ENCODE measurements around the gene ZNF148.

Gene ZNF148

DNA sequence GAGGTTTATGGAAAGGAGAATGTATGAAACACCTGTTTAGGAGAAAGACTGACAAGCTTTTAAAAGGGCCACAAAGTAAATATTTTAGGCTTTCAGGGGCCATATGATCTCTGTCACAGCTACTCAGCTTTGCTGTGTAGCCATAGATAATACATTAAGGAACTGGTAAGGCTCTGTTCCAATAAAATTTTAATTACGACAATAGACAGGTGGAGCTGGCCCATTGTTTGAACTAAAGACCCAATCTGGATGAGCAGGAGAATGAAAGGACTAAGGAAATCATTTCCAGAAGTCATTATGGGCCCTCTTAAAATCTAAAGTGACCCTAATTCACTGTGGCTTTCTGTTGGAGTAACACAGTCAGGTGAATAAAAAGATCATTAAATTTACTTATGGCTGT is 114.1 kb downstream of the ZNF148 start:
- TF ChIP-seq POLR2AphosphoS5 (IDR thresholded peaks at IDR 0.05; ENCODE audit: low read depth, low read length), result no peak
- TF ChIP-seq, protein P1, sequence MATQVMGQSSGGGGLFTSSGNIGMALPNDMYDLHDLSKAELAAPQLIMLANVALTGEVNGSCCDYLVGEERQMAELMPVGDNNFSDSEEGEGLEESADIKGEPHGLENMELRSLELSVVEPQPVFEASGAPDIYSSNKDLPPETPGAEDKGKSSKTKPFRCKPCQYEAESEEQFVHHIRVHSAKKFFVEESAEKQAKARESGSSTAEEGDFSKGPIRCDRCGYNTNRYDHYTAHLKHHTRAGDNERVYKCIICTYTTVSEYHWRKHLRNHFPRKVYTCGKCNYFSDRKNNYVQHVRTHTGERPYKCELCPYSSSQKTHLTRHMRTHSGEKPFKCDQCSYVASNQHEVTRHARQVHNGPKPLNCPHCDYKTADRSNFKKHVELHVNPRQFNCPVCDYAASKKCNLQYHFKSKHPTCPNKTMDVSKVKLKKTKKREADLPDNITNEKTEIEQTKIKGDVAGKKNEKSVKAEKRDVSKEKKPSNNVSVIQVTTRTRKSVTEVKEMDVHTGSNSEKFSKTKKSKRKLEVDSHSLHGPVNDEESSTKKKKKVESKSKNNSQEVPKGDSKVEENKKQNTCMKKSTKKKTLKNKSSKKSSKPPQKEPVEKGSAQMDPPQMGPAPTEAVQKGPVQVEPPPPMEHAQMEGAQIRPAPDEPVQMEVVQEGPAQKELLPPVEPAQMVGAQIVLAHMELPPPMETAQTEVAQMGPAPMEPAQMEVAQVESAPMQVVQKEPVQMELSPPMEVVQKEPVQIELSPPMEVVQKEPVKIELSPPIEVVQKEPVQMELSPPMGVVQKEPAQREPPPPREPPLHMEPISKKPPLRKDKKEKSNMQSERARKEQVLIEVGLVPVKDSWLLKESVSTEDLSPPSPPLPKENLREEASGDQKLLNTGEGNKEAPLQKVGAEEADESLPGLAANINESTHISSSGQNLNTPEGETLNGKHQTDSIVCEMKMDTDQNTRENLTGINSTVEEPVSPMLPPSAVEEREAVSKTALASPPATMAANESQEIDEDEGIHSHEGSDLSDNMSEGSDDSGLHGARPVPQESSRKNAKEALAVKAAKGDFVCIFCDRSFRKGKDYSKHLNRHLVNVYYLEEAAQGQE (IDR thresholded peaks at IDR 0.05; ENCODE audit: insufficient read depth in 1 of 2, low read depth in 2 of 2, low read length in 2 of 2), result no peak
- no peak for TF ChIP-seq TAF1 (IDR thresholded peaks at IDR 0.05; ENCODE audit: borderline replicate concordance, insufficient read depth, low read length)
- no peak for TF ChIP-seq FOXP2 (optimal IDR thresholded peaks at IDR 0.05; ENCODE audit: borderline replicate concordance, extremely low read depth, extremely low read length, insufficient read depth)
- no peak for TF ChIP-seq SIN3A (IDR thresholded peaks at IDR 0.05; ENCODE audit: borderline replicate concordance, insufficient read depth, low read length)

DNA sequence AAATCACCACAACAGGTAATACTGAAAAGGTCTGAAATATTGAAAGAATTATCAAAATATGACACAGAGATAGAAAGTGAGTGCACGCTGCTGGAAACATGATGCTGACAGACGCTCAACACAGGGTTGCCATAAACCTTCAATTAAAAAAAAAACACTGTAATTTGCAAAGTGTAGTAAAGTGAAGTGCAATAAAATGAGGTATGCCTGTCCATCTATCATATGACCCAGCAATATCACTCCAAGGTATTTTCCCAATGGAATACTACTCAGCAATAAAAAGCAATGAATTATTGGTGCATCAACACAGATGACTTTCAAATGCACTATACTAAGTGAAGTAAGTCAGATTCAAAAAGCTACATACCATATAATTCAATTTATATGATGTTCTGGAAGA is 115.0 kb downstream of the ZNF148 start:
- no peak for TF ChIP-seq POLR2AphosphoS5 (IDR thresholded peaks at IDR 0.05; ENCODE audit: low read depth, low read length)
- no peak for TF ChIP-seq SIN3A (IDR thresholded peaks at IDR 0.05; ENCODE audit: borderline replicate concordance, insufficient read depth, low read length)
- TF ChIP-seq, protein P1 (IDR thresholded peaks at IDR 0.05; ENCODE audit: insufficient read depth in 1 of 2, low read depth in 2 of 2, low read length in 2 of 2), result no peak
- TF ChIP-seq FOXP2 (optimal IDR thresholded peaks at IDR 0.05; ENCODE audit: borderline replicate concordance, extremely low read depth, extremely low read length, insufficient read depth), result no peak
- TF ChIP-seq TAF1 (IDR thresholded peaks at IDR 0.05; ENCODE audit: borderline replicate concordance, insufficient read depth, low read length), result no peak

DNA sequence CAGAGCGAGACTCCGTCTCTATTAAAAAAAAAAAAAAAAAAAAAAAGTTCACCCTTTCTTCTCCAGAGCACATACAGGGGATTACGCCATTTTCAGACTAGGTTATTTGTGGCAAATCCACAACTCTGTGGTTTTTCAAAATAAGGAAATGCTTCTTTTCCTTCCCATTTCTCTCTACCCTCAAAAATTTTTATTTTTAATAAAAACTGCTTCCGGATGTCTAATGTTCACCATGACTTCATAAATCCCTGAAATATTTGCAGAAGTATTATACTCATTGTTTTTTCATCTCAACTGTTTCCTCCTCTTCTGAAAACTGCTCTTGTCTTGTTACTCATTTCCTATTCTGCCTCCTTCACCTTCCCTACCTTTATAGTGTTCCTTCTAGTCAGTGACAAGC is 117.6 kb downstream of the ZNF148 start:
- TF ChIP-seq SIN3A (IDR thresholded peaks at IDR 0.05; ENCODE audit: borderline replicate concordance, insufficient read depth, low read length), result no peak
- no peak for TF ChIP-seq FOXP2 (optimal IDR thresholded peaks at IDR 0.05; ENCODE audit: borderline replicate concordance, extremely low read depth, extremely low read length, insufficient read depth)
- TF ChIP-seq POLR2AphosphoS5 (IDR thresholded peaks at IDR 0.05; ENCODE audit: low read depth, low read length), result no peak
- TF ChIP-seq, protein P1 (IDR thresholded peaks at IDR 0.05; ENCODE audit: insufficient read depth in 1 of 2, low read depth in 2 of 2, low read length in 2 of 2), result no peak
- no peak for TF ChIP-seq TAF1 (IDR thresholded peaks at IDR 0.05; ENCODE audit: borderline replicate concordance, insufficient read depth, low read length)

DNA sequence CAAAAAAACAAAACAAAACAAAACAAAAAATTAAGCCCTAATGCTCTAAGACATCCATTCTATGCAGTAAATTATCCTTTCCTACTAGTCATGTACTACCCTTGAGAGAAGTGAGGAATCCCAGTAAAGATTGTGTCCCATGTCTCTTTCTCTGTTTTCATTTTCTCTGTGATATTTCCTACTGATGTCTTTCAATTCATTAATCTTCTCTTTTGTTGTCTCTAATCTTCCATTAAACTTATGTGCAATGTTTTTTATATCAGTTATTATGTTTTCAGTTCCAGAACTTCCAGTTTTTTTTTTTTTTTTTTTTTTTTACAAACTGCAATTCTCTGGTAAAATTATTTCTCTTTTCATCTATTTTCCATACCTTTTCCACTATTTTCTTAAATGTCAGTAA is 118.5 kb downstream of the ZNF148 start:
- TF ChIP-seq TAF1 (IDR thresholded peaks at IDR 0.05; ENCODE audit: borderline replicate concordance, insufficient read depth, low read length) (no peak), SIN3A (IDR thresholded peaks at IDR 0.05; ENCODE audit: borderline replicate concordance, insufficient read depth, low read length) (no peak), POLR2AphosphoS5 (IDR thresholded peaks at IDR 0.05; ENCODE audit: low read depth, low read length) (no peak), FOXP2 (optimal IDR thresholded peaks at IDR 0.05; ENCODE audit: borderline replicate concordance, extremely low read depth, extremely low read length, insufficient read depth) (no peak)
- TF ChIP-seq, protein P1 (IDR thresholded peaks at IDR 0.05; ENCODE audit: insufficient read depth in 1 of 2, low read depth in 2 of 2, low read length in 2 of 2), result no peak

DNA sequence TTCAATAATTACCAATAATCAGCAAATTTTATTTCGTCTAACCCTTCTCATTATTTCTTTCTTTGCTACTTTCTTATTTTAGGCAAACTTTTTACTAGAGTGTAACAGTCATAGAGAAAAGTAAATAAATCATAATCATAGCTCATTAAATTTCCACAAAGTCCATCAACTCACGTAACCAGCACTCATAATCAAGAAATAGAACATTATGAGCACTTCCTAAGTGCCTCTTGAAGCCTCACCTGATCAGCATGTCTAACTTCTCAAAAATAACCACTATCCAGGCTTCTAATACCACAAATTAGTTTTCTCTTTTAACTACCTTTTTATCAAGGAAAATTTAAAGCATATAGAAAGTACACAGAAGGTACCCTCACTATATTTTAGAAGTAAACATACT is 124.2 kb downstream of the ZNF148 start:
- TF ChIP-seq TAF1 (IDR thresholded peaks at IDR 0.05; ENCODE audit: borderline replicate concordance, insufficient read depth, low read length) (no peak), POLR2AphosphoS5 (IDR thresholded peaks at IDR 0.05; ENCODE audit: low read depth, low read length) (no peak), FOXP2 (optimal IDR thresholded peaks at IDR 0.05; ENCODE audit: borderline replicate concordance, extremely low read depth, extremely low read length, insufficient read depth) (no peak), SIN3A (IDR thresholded peaks at IDR 0.05; ENCODE audit: borderline replicate concordance, insufficient read depth, low read length) (no peak)
- TF ChIP-seq, protein P1 (IDR thresholded peaks at IDR 0.05; ENCODE audit: insufficient read depth in 1 of 2, low read depth in 2 of 2, low read length in 2 of 2), result no peak
